ENCODE measurements around the gene TMEM69.
"Not testable (repeated sequence)": the region's sequence is repeated elsewhere in the genome, so short reads cannot be mapped to it uniquely, and the experiment has no call there.

TMEM69 gene

DNA sequence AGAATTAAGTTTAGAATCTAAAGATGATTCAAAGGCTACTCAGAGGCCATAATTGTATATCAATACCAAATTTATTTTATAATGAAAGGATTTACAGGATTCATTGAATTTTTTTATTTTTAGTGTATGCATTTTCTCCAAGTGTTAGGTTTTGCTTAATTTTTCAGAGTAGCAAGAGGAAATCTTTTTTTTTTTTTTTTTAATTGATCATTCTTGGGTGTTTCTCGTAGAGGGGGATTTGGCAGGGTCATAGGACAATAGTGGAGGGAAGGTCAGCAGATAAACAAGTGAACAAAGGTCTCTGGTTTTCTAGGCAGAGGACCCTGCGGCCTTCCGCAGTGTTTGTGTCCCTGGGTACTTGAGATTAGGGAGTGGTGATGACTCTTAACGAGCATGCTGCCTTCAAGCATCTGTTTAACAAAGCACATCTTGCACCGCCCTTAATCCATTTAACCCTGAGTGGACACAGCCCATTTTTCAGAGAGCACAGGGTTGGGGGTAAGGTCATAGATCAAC is 51.7 kb downstream of the TMEM69 start:
- not testable (repeated sequence) for DNase-seq

All from midbrain (tissue), 1 donor.